HEK293 (cell line): ENCODE results near the gene SLC9A9.

Experiments
- CTCF ChIA-PET: fragments of 350-600 bp; formaldehyde crosslinking; extraction: SDS; loops from one replicate; lab custom pipeline; 2021; ENCODE audit warnings: antibody characterized with exemption; lab: Yijun Ruan, JAX
- POLR2A ChIA-PET: fragments of 300-600 bp; formaldehyde crosslinking; extraction: SDS; loops from one replicate; lab custom pipeline; 2020; ENCODE audit warnings: antibody characterized with exemption, inconsistent platforms; lab: Yijun Ruan, JAX
- H3K27ac ChIP-seq: fragments of 200-500 bp; sonication (Bioruptor generic); 2 replicates; pipeline ENCODE4 v1.5.1; 2014; ENCODE audit warnings: low read depth, low read length, control low read depth, inconsistent platforms; ENCODE audit errors: extremely low read depth
- H3K36me3 ChIP-seq, 2 experiments: fragments of 200-500 bp in 1 of 2; sonication (Bioruptor generic) in 1 of 2; 1 replicate in 1 of 2; 2 replicates in 1 of 2; pipeline ENCODE4 v1.5.1; 2014 to 2017; ENCODE audit warnings: inconsistent platforms in 2 of 2, low read length in 2 of 2; ENCODE audit not compliant: control insufficient read depth in 2 of 2, insufficient read depth in 1 of 2
- H3K4me1 ChIP-seq: fragments of 200-500 bp; sonication (Bioruptor generic); 2 replicates; pipeline ENCODE4 v1.5.1; 2014; ENCODE audit warnings: mild to moderate bottlenecking, low read length, inconsistent platforms; ENCODE audit not compliant: control insufficient read depth, insufficient read depth
- H3K4me3 ChIP-seq: 2 replicates; pipeline ENCODE4 v1.5.1; 2011; ENCODE audit warnings: low read depth, mild to moderate bottlenecking, control low read depth, low read length, moderate library complexity
- H3K9me3 ChIP-seq: fragments of 200-500 bp; sonication (Bioruptor generic); 2 replicates; pipeline ENCODE4 v1.5.1; 2014; ENCODE audit warnings: low read depth, low read length, inconsistent platforms; ENCODE audit not compliant: control insufficient read depth, insufficient read depth
- GLI2 ChIP-seq: fragments of 450-650 bp; formaldehyde crosslinking; IDR thresholded peaks from 2 replicates; pipeline ENCODE4; 2017; ENCODE audit warnings: missing biosample characterization, missing genetic modification characterization, low read depth, borderline replicate concordance
- KLF16 ChIP-seq: fragments of 450-650 bp; formaldehyde crosslinking; IDR thresholded peaks from 2 replicates; pipeline ENCODE4 v1.5.1; 2017; ENCODE audit warnings: missing biosample characterization, missing genetic modification characterization
- KLF8 ChIP-seq: fragments of 450-650 bp; formaldehyde crosslinking; IDR thresholded peaks from 2 replicates; pipeline ENCODE4 v1.5.1; 2016; ENCODE audit warnings: missing biosample characterization, missing genetic modification characterization
- MZF1 ChIP-seq: fragments of 450-650 bp; formaldehyde crosslinking; IDR thresholded peaks from 2 replicates; pipeline ENCODE4 v1.5.1; 2017; ENCODE audit warnings: missing biosample characterization, missing genetic modification characterization, borderline replicate concordance
- SP2 ChIP-seq: fragments of 450-650 bp; formaldehyde crosslinking; IDR thresholded peaks from 2 replicates; pipeline ENCODE4 v1.5.1; 2016; ENCODE audit warnings: missing biosample characterization, missing genetic modification characterization
- ZFP41 ChIP-seq: fragments of 450-650 bp; formaldehyde crosslinking; IDR thresholded peaks from 2 replicates; pipeline ENCODE4 v1.5.1; 2016; ENCODE audit warnings: missing biosample characterization, missing genetic modification characterization, borderline replicate concordance
- ZNF140 ChIP-seq: fragments of 450-650 bp; formaldehyde crosslinking; IDR thresholded peaks from 2 replicates; pipeline ENCODE4 v1.5.1; 2016; ENCODE audit warnings: missing biosample characterization, missing genetic modification characterization
- ZNF184 ChIP-seq: fragments of 450-650 bp; IDR thresholded peaks from 2 replicates; pipeline ENCODE4 v1.5.1; 2018; ENCODE audit warnings: missing biosample characterization, mild to moderate bottlenecking, missing genetic modification characterization
- ZNF23 ChIP-seq: fragments of 450-650 bp; formaldehyde crosslinking; IDR thresholded peaks from 2 replicates; pipeline ENCODE4 v1.5.1; 2016; ENCODE audit warnings: missing biosample characterization, missing genetic modification characterization, borderline replicate concordance
- ZNF274 ChIP-seq, 2 experiments: fragments of 200-500 bp in 1 of 2; fragments of 450-650 bp in 1 of 2; sonication (Bioruptor generic) in 1 of 2; formaldehyde crosslinking in 1 of 2; IDR thresholded peaks; 2 replicates each; pipeline versions ENCODE4 v1.5.1 to v1.6.1; 2014 to 2016; ENCODE audit warnings: borderline replicate concordance in 1 of 2, inconsistent platforms in 1 of 2, low read length in 1 of 2, missing biosample characterization in 1 of 2, missing genetic modification characterization in 1 of 2
- ZNF280D ChIP-seq: fragments of 450-650 bp; formaldehyde crosslinking; IDR thresholded peaks from 2 replicates; pipeline ENCODE4 v1.5.1; 2016; ENCODE audit warnings: missing biosample characterization, missing genetic modification characterization
- ZNF324 ChIP-seq: fragments of 450-650 bp; formaldehyde crosslinking; IDR thresholded peaks from 2 replicates; pipeline ENCODE4 v1.5.1; 2016; ENCODE audit warnings: missing biosample characterization, missing genetic modification characterization
- ZNF501 ChIP-seq: fragments of 450-650 bp; formaldehyde crosslinking; IDR thresholded peaks from 2 replicates; pipeline ENCODE4 v1.5.1; 2016; ENCODE audit warnings: missing biosample characterization, missing genetic modification characterization
- ZNF558 ChIP-seq: fragments of 450-650 bp; formaldehyde crosslinking; IDR thresholded peaks from 2 replicates; pipeline ENCODE4 v1.5.1; 2016; ENCODE audit warnings: missing biosample characterization, missing genetic modification characterization
- ZNF600 ChIP-seq: fragments of 450-650 bp; formaldehyde crosslinking; IDR thresholded peaks from 2 replicates; pipeline ENCODE4 v1.5.1; 2016; ENCODE audit warnings: missing biosample characterization, missing genetic modification characterization
- ZNF624 ChIP-seq: fragments of 450-650 bp; formaldehyde crosslinking; IDR thresholded peaks from 2 replicates; pipeline ENCODE4 v1.5.1; 2017; ENCODE audit warnings: missing biosample characterization, missing genetic modification characterization
- TF ChIP-seq, protein P1 (sequence below): fragments of 450-650 bp; formaldehyde crosslinking; conservative IDR thresholded peaks from 2 replicates; pipeline ENCODE4 v1.5.1; 2016; ENCODE audit warnings: low read depth, missing biosample characterization, missing genetic modification characterization
- TF ChIP-seq, protein P2 (sequence below): fragments of 450-650 bp; formaldehyde crosslinking; IDR thresholded peaks from 2 replicates; pipeline ENCODE4 v1.5.1; 2016; ENCODE audit warnings: missing biosample characterization, missing genetic modification characterization

SLC9A9 gene

DNA sequence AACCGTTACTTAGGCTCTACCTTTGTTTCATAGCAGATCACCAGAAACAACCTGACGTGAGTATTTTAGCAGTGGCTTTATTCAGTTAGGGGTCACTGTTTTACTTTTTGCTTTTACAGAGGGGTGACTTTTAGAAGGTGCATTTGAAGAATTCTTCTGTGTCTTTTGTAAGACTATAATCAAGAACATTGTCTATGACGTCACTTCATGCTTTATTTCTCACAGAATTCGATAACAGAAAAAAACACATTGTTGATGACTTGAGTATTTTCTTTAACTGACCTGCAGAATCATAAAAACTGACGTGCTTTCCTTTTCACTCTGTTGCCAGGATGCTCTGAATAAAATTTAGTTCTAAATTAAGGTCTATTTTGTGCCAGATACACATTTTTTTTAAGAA lies 244.5 kb downstream of the SLC9A9 start:
- Histone ChIP-seq H3K4me1 (no peaks in the 10 kb centered on the region), H3K9me3 (no peaks in the 10 kb centered on the region), H3K36me3 (no peaks in the 10 kb centered on the region)
- POLR2A ChIA-PET: no interaction called here
- no peak for TF ChIP-seq ZNF140 (tag by site-specific recombination)
- no peak for TF ChIP-seq MZF1 (tag by site-specific recombination)
- no peak for TF ChIP-seq ZNF274 (IDR thresholded peaks at IDR 0.05; ENCODE audit: low read length)
- TF ChIP-seq ZNF274 (tag by site-specific recombination; IDR thresholded peaks at IDR 0.05; ENCODE audit: borderline replicate concordance): no peak
- no peak for TF ChIP-seq ZNF324
- TF ChIP-seq ZNF624 (tag by site-specific recombination): no peak
- no peak for TF ChIP-seq ZFP41
- no peak for TF ChIP-seq KLF16 (tag by site-specific recombination)
- no peak for TF ChIP-seq GLI2 (tag by site-specific recombination)
- no peak for TF ChIP-seq SP2 (tag by site-specific recombination)
- no peak for TF ChIP-seq ZNF280D (tag by site-specific recombination)
- TF ChIP-seq ZNF184: no peak
- no peak for TF ChIP-seq ZNF23 (tag by site-specific recombination)
- TF ChIP-seq, protein P1, sequence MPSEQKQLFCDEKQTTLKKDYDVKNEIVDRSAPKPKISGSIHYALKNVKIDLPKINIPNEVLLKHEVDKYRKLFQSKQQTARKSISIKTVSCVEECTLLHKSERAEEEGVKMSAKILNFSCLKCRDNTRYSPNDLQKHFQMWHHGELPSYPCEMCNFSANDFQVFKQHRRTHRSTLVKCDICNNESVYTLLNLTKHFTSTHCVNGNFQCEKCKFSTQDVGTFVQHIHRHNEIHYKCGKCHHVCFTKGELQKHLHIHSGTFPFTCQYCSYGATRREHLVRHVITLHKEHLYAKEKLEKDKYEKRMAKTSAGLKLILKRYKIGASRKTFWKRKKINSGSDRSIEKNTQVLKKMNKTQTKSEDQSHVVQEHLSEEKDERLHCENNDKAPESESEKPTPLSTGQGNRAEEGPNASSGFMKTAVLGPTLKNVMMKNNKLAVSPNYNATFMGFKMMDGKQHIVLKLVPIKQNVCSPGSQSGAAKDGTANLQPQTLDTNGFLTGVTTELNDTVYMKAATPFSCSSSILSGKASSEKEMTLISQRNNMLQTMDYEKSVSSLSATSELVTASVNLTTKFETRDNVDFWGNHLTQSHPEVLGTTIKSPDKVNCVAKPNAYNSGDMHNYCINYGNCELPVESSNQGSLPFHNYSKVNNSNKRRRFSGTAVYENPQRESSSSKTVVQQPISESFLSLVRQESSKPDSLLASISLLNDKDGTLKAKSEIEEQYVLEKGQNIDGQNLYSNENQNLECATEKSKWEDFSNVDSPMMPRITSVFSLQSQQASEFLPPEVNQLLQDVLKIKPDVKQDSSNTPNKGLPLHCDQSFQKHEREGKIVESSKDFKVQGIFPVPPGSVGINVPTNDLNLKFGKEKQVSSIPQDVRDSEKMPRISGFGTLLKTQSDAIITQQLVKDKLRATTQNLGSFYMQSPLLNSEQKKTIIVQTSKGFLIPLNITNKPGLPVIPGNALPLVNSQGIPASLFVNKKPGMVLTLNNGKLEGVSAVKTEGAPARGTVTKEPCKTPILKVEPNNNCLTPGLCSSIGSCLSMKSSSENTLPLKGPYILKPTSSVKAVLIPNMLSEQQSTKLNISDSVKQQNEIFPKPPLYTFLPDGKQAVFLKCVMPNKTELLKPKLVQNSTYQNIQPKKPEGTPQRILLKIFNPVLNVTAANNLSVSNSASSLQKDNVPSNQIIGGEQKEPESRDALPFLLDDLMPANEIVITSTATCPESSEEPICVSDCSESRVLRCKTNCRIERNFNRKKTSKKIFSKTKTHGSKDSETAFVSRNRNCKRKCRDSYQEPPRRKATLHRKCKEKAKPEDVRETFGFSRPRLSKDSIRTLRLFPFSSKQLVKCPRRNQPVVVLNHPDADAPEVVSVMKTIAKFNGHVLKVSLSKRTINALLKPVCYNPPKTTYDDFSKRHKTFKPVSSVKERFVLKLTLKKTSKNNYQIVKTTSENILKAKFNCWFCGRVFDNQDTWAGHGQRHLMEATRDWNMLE (tag by site-specific recombination): no peak
- TF ChIP-seq ZNF501 (tag by site-specific recombination): no peak
- no peak for TF ChIP-seq KLF8 (tag by site-specific recombination)
- no peak for TF ChIP-seq ZNF558
- TF ChIP-seq ZNF600 (tag by site-specific recombination): no peak
- TF ChIP-seq, protein P2, sequence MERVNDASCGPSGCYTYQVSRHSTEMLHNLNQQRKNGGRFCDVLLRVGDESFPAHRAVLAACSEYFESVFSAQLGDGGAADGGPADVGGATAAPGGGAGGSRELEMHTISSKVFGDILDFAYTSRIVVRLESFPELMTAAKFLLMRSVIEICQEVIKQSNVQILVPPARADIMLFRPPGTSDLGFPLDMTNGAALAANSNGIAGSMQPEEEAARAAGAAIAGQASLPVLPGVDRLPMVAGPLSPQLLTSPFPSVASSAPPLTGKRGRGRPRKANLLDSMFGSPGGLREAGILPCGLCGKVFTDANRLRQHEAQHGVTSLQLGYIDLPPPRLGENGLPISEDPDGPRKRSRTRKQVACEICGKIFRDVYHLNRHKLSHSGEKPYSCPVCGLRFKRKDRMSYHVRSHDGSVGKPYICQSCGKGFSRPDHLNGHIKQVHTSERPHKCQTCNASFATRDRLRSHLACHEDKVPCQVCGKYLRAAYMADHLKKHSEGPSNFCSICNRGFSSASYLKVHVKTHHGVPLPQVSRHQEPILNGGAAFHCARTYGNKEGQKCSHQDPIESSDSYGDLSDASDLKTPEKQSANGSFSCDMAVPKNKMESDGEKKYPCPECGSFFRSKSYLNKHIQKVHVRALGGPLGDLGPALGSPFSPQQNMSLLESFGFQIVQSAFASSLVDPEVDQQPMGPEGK (tag by site-specific recombination): no peak
- TF ChIP-seq, all 188 proteins: peak for 0
- CTCF ChIA-PET: no interaction called here
- Histone ChIP-seq H3K27ac (no peak overlapping the region), H3K4me3 (no peak overlapping the region)
